Large intestine (tissue), 3 donors: ENCODE measurements around the gene SORCS3. TPM values are rescaled to one million over a fixed set of nuclear protein-coding genes. Genes with fewer than 3 reads are reported as not detected.

Source experiments
- DNase-seq, 2 donors: peaks; one replicate each; pipeline versions ENCODE4 v3.0.0 to v3.0.0-alpha.2; 2013
- H3K27ac ChIP-seq: one replicate; pipeline ENCODE4 v1.5.1; 2013; ENCODE audit warnings: low read length
- H3K27me3 ChIP-seq: 2 replicates; pipeline ENCODE4 v1.6.1; 2013; ENCODE audit warnings: low read length; ENCODE audit not compliant: control insufficient read depth, insufficient read depth
- H3K36me3 ChIP-seq: 2 replicates; pipeline ENCODE4 v1.6.1; 2013; ENCODE audit warnings: low read length; ENCODE audit not compliant: control insufficient read depth, insufficient read depth
- H3K4me1 ChIP-seq: one replicate; pipeline ENCODE4 v1.6.1; 2013; ENCODE audit warnings: low read length; ENCODE audit not compliant: control insufficient read depth, insufficient read depth
- H3K4me3 ChIP-seq: one replicate; pipeline ENCODE4 v1.5.1; 2013; ENCODE audit warnings: low read length
- H3K9me3 ChIP-seq: one replicate; pipeline ENCODE4 v1.6.1; 2013; ENCODE audit warnings: mild to moderate bottlenecking, low read depth, low read length, moderate library complexity; ENCODE audit not compliant: control insufficient read depth
- WGBS: methylation state at CpG from one replicate; pipeline ENCODE4 v1.1.5; 2013; ENCODE audit warnings: low lambda C conversion rate; ENCODE audit not compliant: insufficient coverage; 5-methylcytosine and 5-hydroxymethylcytosine counted together
- polyA plus RNA-seq: library from polyadenylated mRNA; unstranded; fragments of 120-200 nt; gene quantifications from one replicate; pipeline ENCODE4 v1.2.1, GENCODE V29; 2013

Gene SORCS3
- polyA plus RNA-seq, 1 donor: 1.7 TPM

DNA sequence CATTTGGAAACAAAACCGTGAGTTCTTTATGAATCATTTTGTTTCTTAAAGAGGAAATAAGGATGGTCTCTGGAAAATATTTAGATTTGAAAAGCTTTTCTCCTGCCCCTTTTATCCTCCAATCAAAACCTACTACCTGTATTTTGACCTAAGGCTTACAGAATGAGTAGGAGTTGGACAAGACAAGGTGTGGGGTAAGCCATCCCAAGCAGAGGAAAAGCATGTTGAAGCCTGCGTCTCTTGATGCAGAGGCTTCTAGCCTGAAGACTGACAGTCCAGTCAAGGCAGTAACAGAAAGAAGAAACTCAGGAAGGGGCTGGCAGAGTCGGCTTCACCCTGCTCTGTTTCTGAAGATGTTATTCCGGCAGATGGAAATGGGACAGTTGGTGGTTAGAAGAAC, 551.1 kb downstream of the SORCS3 start:
- H3K4me1 ChIP-seq: no peaks in the 10 kb centered on the region
- no peaks in the 10 kb centered on the region for H3K27me3 ChIP-seq
- H3K9me3 ChIP-seq: no peaks in the 10 kb centered on the region
- no peaks in the 10 kb centered on the region for H3K36me3 ChIP-seq
- no peak for DNase-seq
- no peak overlapping the region for H3K27ac ChIP-seq
- no peak overlapping the region for H3K4me3 ChIP-seq
- no CpG with 5 or more reads among the region's 4 CpGs for WGBS

DNA sequence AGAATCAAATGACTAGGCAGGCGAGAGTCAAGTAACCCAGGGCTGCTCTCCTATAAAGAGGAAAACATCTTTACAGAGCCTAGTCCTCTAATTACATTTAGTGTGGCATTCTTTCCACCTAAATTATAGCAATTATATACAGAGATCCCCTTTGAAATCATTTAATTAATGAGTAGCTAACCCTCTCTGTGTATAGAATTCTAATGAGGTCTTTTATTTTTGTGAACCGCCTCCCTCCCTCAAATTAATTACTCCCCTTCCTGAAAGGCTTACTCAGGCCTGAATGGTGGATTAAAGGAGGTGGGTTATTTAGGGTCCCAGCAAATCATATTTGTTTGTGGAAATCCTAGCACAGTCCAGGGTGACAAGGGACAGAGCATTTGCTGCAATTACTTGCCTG, 551.8 kb downstream of the SORCS3 start:
- H3K9me3 ChIP-seq: no peaks in the 10 kb centered on the region
- WGBS: no CpG with 5 or more reads among the region's 2 CpGs
- no peak overlapping the region for H3K4me3 ChIP-seq
- H3K4me1 ChIP-seq: no peaks in the 10 kb centered on the region
- H3K36me3 ChIP-seq: no peaks in the 10 kb centered on the region
- H3K27ac ChIP-seq: no peak overlapping the region
- DNase-seq: no peak
- no peaks in the 10 kb centered on the region for H3K27me3 ChIP-seq

DNA sequence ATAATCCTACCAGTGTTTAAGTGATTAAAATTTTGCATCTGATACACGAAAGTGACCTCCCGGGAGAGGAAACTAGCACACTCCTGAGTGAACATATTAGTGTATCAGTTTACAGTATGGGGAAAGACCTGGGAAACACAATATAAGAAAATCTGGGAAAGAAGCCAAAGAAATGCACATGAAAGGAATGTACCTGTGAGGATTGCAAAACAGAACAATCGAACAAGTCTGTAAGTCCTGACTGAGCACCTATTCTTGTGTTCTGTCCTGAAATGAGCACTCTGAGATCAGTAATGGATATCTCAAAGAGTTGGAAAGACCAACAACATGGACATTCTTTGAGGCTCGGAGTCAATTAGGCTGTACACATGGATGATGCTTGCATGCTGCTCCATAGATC, 554.7 kb downstream of the SORCS3 start:
- Histone ChIP-seq H3K27ac (no peak overlapping the region), H3K9me3 (no peaks in the 10 kb centered on the region), H3K36me3 (no peaks in the 10 kb centered on the region), H3K4me3 (no peak overlapping the region), H3K27me3 (no peaks in the 10 kb centered on the region), H3K4me1 (no peaks in the 10 kb centered on the region)
- WGBS: no CpG with 5 or more reads among the region's 4 CpGs
- DNase-seq: no peak

DNA sequence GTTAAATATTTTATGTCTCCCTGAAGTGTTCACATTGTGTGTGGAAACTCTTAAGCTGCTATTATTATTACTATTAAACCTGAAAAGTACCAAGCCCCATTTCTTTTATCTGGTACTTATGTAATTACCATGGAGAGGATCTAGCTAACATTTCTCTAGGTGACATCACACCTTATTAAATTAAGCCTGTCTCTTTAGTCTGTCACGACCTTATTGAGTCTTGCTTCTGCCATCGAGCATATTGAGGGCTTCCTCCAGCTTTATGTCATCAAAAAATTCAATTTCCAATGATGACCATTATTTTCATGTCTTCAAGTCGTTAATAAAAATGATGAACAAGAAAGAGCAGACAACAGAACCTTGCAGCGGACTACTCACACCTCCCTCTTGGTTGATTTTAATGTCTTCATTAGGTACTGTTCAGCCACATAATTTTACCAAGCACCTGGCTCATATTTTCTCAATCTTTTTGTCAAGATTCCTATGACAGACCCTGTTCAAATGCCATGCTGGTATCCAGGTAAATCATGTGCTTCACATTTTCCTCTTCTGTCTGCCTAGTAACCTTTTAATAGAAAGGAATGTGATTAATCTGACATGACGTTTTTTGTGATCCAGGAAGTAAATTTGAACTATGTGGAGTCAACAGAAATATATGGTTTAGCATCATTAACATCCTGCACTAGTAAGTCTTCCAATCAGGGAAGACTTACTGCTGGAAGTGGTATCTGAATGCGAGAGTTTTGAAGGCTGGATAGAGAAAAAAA, 556.7 kb downstream of the SORCS3 start:
- no peak for DNase-seq
- no peaks in the 10 kb centered on the region for H3K4me1 ChIP-seq
- WGBS: 40% methylated on average over 1 of the region's 6 CpGs
- no peak overlapping the region for H3K4me3 ChIP-seq
- no peaks in the 10 kb centered on the region for H3K36me3 ChIP-seq
- H3K9me3 ChIP-seq: no peaks in the 10 kb centered on the region
- no peaks in the 10 kb centered on the region for H3K27me3 ChIP-seq
- no peak overlapping the region for H3K27ac ChIP-seq

DNA sequence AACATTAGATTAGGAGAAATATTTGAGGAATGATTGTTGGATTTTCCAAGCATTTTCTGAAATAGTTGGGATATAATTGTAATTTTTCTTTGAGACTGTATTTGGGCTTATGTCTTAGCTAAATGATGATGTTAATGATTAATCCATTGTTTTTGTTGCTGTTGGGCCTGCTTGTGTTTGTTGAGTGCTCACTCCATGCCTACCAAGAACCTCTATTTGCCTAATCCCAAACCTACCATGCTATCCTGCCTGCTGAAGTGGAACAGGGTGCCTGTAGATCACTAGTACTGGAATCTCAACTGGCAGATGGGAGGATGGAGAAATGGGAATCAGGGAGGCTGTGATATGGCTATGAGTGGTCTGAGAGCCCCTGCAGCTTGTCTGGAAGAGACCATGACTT, 565.5 kb downstream of the SORCS3 start:
- Histone ChIP-seq H3K9me3 (no peaks in the 10 kb centered on the region), H3K27me3 (no peaks in the 10 kb centered on the region), H3K4me1 (no peaks in the 10 kb centered on the region), H3K4me3 (no peak overlapping the region), H3K27ac (no peak overlapping the region), H3K36me3 (no peaks in the 10 kb centered on the region)
- no peak for DNase-seq

DNA sequence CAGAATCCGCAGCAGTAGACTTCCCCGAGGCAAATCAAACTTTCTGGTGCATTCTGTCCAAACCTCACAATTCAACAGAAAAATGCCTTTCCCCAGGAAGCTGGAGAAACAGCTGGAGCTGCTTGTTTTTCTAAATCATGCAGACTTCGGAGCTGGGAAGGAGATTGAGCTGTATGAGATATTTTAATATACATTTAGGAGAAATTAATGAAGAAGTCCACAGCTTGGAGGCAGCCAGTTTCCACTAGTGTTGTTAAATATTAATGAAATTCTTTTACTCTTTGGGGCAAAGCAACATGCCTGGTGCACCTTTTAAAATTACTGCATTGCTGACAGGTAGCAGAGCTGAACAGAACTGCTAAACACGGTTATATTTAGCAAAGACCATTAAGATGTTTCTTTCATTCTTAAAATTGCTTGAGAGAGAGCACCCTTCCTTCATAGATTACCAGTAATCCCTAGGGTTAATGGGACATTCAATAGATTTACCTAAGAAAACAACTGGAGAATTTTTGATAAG, 566.4 kb downstream of the SORCS3 start:
- H3K4me1 ChIP-seq: no peaks in the 10 kb centered on the region

DNA sequence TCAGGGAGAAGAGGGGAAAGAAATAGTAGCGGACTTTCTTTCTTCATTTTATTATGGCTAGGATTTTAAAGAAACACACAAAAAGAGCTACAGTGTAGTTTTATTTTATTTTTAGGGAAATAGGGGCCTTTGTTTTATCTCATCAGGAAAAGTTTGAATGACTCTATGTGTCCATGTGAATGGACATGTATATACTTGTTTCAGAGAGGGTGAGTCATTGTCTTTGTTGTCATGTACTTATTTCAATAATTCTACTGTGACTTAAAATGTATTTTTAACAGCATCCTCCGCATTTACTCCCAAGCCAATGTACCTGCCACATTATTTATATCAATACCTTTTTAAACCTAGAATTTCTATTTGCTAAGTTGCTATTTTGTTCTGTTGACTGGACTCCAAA, 569.5 kb downstream of the SORCS3 start:
- H3K4me1 ChIP-seq: no peaks in the 10 kb centered on the region
- DNase-seq: no peak
- H3K9me3 ChIP-seq: no peaks in the 10 kb centered on the region
- H3K36me3 ChIP-seq: no peaks in the 10 kb centered on the region
- H3K27ac ChIP-seq: no peak overlapping the region
- no peaks in the 10 kb centered on the region for H3K27me3 ChIP-seq
- 100% methylated on average over 1 of the region's 2 CpGs for WGBS
- no peak overlapping the region for H3K4me3 ChIP-seq

More for the DNA sequence above, 566.4 kb downstream of the SORCS3 start:
- whole genome bisulfite sequencing: 60% methylated on average over 1 of the region's 4 CpGs
- Histone ChIP-seq H3K36me3 (no peaks in the 10 kb centered on the region), H3K27ac (no peak overlapping the region), H3K9me3 (no peaks in the 10 kb centered on the region), H3K4me3 (no peak overlapping the region), H3K27me3 (no peaks in the 10 kb centered on the region)
- no peak for DNase-seq

DNA sequence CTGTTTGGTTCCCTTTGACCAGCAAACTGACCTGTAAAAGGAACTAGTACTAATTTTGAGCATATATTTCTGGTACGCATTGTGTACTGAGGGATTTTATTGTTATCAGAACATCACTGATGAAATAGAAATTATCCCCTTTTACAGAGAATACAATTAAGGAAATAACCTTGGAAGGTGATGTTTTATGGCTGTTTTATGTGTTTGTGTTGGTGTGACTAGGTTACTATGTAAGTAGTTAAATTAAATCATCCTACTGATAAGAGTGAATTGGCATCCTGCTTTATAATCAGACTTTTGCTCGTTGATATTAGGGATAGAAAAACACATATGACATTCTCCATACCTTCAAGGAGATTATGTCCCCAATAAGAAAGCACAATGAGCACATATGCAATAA, 596.6 kb downstream of the SORCS3 start:
- no peak overlapping the region for H3K27ac ChIP-seq
- peaks cover 7% of the 10 kb centered on the region for H3K9me3 ChIP-seq
- no peaks in the 10 kb centered on the region for H3K4me1 ChIP-seq
- H3K27me3 ChIP-seq: no peaks in the 10 kb centered on the region
- no peaks in the 10 kb centered on the region for H3K36me3 ChIP-seq
- no peak overlapping the region for H3K4me3 ChIP-seq
- no CpG with 5 or more reads among the region's 2 CpGs for WGBS
- DNase-seq: no peak

DNA sequence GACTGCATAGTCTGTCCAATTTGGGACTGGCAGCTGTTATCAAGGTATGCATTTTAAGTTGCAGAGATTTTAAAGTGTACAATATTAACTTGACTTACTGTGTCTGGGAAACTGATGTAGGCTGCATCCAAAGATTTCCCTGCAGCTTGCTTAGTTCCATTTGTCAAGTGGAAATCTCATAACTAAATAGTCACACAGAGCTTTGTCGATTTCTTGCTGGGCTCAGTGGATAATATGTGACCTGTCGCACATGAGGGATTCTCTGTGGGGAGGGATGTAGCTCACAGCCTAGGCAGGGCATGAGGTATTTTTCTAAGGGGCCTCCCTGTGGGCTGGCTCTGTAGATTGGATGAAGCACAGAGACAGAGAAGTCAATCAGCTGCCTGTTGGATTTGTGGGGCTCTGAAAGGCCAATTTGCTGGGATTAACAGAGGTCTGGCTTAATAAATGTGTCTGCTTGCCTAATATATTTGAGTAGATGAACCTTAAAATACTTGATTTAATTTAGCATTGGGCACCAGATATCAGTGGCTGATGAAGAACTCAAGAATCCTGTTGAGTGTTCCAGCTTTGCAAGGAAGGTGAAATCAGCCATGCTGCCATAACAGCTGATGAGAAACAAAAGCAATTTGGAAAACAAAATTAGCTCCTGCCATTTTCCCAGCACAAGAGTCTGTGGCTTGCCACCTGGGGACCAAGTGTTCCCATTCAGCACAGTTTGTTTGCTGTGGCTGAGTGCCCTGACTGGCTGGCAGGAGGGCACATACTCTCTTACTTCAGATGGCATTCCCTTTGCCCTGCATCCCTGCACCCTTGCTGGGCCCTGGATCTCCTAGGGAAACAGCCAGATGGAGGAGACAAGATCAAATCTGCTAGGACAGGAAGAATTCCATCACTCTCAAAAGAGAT, 598.5 kb downstream of the SORCS3 start:
- Histone ChIP-seq H3K4me1 (no peaks in the 10 kb centered on the region), H3K9me3 (peaks cover 4% of the 10 kb centered on the region), H3K27me3 (no peaks in the 10 kb centered on the region), H3K4me3 (no peak overlapping the region), H3K27ac (no peak overlapping the region), H3K36me3 (no peaks in the 10 kb centered on the region)
- no peak for DNase-seq
- 100% methylated on average over 1 of the region's 2 CpGs for WGBS

DNA sequence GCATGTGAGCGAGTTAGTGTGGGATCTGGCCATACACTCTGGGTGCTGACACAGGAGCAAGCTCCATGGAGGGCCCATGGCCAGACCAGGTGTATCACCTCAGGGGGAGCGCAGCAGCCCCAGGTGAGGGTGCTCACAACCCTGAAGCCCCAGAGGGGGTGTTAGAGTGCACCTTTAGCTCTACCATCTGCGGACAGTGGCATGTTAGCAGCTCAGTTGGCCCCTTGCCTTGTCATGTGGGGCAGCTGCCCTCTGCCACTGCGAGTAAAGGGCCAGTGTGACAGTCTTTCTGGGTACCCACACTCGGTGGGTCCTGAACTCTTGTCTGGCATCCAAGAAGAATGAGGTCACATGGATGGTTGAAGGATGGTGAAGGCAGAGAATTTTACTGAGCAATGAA, 600.2 kb downstream of the SORCS3 start:
- Histone ChIP-seq H3K27ac (no peak overlapping the region), H3K4me1 (no peaks in the 10 kb centered on the region), H3K36me3 (no peaks in the 10 kb centered on the region), H3K27me3 (no peaks in the 10 kb centered on the region), H3K9me3 (no peaks in the 10 kb centered on the region), H3K4me3 (no peak overlapping the region)
- WGBS: no CpG with 5 or more reads among the region's 5 CpGs
- no peak for DNase-seq
